Cardiac fibroblast (primary cell): Measurements from ENCODE around the gene MS4A15.

Source experiments
- DNase-seq, 2 donors: peaks; one replicate each; pipeline versions ENCODE4 v3.0.0 to v3.0.0-alpha.2; 2010; ENCODE audit warnings: low read depth in 2 of 2
- H3K4me3 ChIP-seq, 2 donors: replicated peaks in 1 of 2; 1 replicate in 1 of 2; 2 replicates in 1 of 2; pipeline ENCODE4 v1.5.1; 2011; ENCODE audit warnings: low read depth in 2 of 2, low read length in 2 of 2, mild to moderate bottlenecking in 2 of 2, moderate library complexity in 1 of 2
- CTCF ChIP-seq: IDR thresholded peaks from one replicate; pipeline ENCODE4 v1.5.1; 2011; ENCODE audit warnings: low read depth, mild to moderate bottlenecking, low read length, inconsistent platforms

MS4A15 gene

GRCh38 chr11:60762851-60763691 is 6.4 kb downstream of the MS4A15 start:
- peak in 1 of 2 donors; percentile 26 for DNase-seq
- no peak overlapping the region for H3K4me3 ChIP-seq
- TF ChIP-seq CTCF: no peak

- no peak overlapping the region for H3K4me3 ChIP-seq
- no peak for TF ChIP-seq CTCF
- DNase-seq: no peak
These were observed 7.2 kb downstream of the MS4A15 start for GRCh38 chr11:60763692-60764369.

GRCh38 chr11:60764879-60765278 is 8.2 kb downstream of the MS4A15 start:
- no peak for TF ChIP-seq CTCF
- DNase-seq: no peak
- H3K4me3 ChIP-seq: no peak overlapping the region

GRCh38 chr11:60765355-60765754 is 8.7 kb downstream of the MS4A15 start:
- no peak overlapping the region for H3K4me3 ChIP-seq
- no peak for DNase-seq
- no peak for TF ChIP-seq CTCF

GRCh38 chr11:60766547-60766946 is 9.9 kb downstream of the MS4A15 start:
- no peak for TF ChIP-seq CTCF
- no peak overlapping the region for H3K4me3 ChIP-seq
- DNase-seq: no peak

GRCh38 chr11:60767388-60767811 is 10.7 kb downstream of the MS4A15 start:
- H3K4me3 ChIP-seq: no peak overlapping the region
- DNase-seq: no peak
- peak; percentile 46 for TF ChIP-seq CTCF
